ENCODE data around the gene SHISAL1.
"Not testable (repeated sequence)": the region's sequence is repeated elsewhere in the genome, so short reads cannot be mapped to it uniquely, and the experiment has no call there.

Gene SHISAL1

GRCh38 chr22:44256556-44257485, 55.9 kb downstream of the SHISAL1 start:
- DNase-seq: no peak

- no peak for DNase-seq
These were observed 56.7 kb downstream of the SHISAL1 start for GRCh38 chr22:44256085-44256484.

- DNase-seq: no peak
These were observed 57.9 kb downstream of the SHISAL1 start for GRCh38 chr22:44254811-44255210.

- no peak for DNase-seq
These were observed 63.2 kb downstream of the SHISAL1 start for GRCh38 chr22:44249376-44250147.

GRCh38 chr22:44248926-44249325, 63.8 kb downstream of the SHISAL1 start:
- no peak for DNase-seq

- no peak for DNase-seq
These were observed 64.5 kb downstream of the SHISAL1 start for GRCh38 chr22:44247923-44248892.

- DNase-seq: no peak
These were observed 65.4 kb downstream of the SHISAL1 start for GRCh38 chr22:44247346-44247745.

- DNase-seq: no peak
These were observed 66.0 kb downstream of the SHISAL1 start for GRCh38 chr22:44246615-44247326.

GRCh38 chr22:44245867-44246266, 66.9 kb downstream of the SHISAL1 start:
- DNase-seq: no peak

- no peak for DNase-seq
These were observed 67.3 kb downstream of the SHISAL1 start for GRCh38 chr22:44245438-44245837.

GRCh38 chr22:44244265-44244822, 68.4 kb downstream of the SHISAL1 start:
- DNase-seq: no peak

- DNase-seq: no peak
These were observed 69.0 kb downstream of the SHISAL1 start for GRCh38 chr22:44243761-44244160.

- DNase-seq: no peak
These were observed 69.6 kb downstream of the SHISAL1 start for GRCh38 chr22:44242946-44243724.

GRCh38 chr22:44241121-44241520, 71.6 kb downstream of the SHISAL1 start:
- DNase-seq: not testable (repeated sequence)

- no peak for DNase-seq
These were observed 75.5 kb downstream of the SHISAL1 start for GRCh38 chr22:44237290-44237689.

GRCh38 chr22:44234372-44234771, 78.4 kb downstream of the SHISAL1 start:
- DNase-seq: not testable (repeated sequence)

- DNase-seq: no peak
These were observed 81.5 kb downstream of the SHISAL1 start for GRCh38 chr22:44231233-44231632.

- DNase-seq: no peak
These were observed 82.9 kb downstream of the SHISAL1 start for GRCh38 chr22:44229809-44230208.

GRCh38 chr22:44229331-44229730, 83.4 kb downstream of the SHISAL1 start:
- DNase-seq: no peak

GRCh38 chr22:44225812-44226211, 86.9 kb downstream of the SHISAL1 start:
- DNase-seq: no peak

All from fibroblast of upper back skin (primary cell).